IPS DF 19.7 (cell line): Measurements from ENCODE around the gene ASPHD2.
A peak's percentile ranks its signal among the peaks of the same experiment; 100 is the strongest.

Experiments used
- DNase-seq: peaks from one replicate; pipeline ENCODE4 v3.0.0-alpha.2; 2013; ENCODE audit warnings: low read depth, low spot score

Gene ASPHD2

DNA sequence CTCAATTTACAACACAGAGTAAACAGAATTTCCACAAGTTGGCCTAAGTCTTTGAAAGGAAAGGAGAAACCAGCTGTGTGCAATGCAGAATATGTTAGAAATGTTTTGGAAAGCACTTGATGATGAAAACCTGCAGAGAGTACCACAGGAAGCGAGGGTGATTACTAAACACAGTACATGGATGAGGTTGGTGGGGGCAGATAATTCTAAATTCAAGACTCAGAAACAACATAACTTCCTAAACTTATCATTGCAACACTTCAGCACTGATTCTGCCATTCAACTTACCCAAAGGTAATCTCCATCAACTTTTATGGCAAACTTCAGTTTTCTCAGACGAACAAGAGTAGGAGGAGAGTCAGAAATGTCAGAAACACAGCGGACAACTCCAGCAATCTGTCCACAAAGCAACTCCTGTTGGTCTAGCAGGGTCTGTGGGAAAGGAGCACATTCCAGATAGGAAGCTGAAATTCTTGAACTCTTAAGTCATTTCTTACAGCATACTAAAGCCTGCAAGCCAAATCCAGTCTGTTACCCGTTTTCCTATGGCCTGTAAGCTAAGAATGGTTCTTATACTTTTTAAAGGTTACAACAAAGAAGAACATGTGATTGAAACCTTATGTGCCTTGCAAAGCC is 47.8 kb downstream of the ASPHD2 start:
- DNase-seq: no peak

DNA sequence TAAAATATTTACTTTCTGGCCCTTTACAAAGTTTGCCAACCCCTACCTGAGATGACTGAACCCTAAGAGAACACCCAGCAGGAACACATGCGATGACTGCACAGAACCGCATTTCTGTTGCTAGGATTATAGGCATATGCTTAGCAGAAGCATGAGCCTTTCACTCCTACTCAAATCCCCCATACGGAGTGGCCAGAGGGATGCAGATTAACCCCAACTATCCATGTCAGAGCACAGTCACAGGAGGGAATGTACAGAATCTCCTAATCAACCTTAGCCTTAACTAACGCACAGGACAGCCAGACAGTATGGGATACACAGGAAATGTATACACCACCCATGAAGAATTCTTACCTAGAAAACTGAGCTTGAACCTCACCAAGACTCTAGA is 48.3 kb downstream of the ASPHD2 start:
- DNase-seq: no peak

DNA sequence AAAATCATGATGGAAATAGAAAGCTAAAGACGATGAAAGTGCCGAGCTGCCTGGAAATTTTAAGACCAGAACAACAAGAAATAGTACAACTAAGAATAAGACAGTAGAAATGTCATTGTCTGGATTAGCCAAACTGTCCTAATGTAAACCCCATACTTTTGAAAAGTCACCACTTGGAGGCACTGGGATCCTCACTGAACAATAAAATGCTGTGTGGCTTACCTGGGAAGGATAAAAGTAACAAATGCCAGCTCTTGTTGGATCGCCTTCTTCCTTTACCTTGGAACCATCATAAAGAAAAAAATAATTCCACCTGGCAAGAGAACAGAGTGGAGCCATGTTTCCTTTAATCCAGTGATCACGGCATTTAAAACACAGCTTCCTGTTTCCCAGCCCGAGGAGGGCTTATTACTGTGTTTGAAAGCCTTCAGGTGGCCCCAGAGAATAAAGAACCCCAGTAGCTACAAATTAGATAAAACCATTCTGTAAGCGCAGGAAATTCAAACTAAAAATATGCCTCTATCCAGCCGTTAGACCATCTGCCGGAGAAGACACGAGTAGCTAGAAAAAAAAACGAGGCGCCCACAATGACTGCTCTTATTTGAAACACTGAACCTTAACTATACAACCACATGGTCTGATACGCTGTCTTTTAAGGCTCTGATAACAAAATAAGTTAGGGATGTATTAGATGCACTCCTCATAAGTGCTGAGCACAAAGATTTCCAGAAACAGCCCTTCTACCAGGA is 50.2 kb downstream of the ASPHD2 start:
- DNase-seq: no peak

DNA sequence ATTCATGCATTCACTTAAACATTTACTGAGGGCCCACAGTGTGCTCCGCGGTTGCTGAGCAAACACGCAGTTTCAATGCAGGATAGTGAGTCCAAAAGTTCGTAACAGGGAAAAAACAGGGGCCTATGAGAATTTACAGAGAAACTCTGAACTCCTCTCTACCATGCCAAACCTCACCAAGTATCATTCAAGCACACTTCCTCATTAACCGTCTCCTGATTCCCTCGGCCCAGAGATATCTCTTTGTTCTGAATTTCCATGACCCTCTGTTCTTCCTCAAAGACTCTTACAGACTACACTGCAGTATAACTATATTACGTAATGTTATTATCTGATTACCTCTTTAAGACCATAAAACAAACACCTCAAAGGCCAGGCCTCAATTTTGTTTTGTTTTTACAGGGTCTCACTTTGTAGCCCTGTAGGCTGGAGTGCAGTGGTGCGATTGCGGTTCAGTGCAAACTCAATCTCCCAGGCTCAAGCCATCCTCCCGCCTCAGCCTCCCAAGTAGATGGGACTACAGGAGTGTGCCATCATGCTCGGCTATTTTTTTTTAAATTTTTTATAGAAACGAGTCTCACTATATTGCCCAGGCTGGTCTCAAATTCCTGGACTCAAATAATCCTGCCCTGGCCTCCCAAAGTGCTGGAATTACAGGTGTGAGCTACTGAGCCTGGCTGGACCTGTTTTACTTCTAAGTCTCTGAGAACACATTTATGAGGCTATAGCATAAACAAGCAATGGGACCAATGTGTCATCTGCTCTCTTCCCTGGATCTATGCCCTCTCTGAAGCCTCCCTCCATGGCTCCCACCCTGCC is 50.9 kb downstream of the ASPHD2 start:
- no peak for DNase-seq

DNA sequence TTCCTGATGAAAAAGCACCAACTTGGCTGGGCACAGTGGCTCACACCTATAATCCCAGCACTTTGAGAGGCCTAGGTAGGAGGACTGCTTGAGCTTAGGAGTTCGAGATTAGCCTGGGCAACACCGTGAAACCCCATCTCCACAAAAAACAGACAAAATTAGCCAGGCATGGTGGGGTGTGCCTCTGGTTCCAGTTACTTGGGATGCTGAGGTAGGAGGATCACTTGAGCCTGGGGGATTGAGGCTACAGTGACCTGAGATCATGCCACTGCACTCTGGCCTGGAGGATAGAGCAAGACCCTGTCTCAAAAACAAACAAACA is 51.5 kb downstream of the ASPHD2 start:
- DNase-seq: no peak

DNA sequence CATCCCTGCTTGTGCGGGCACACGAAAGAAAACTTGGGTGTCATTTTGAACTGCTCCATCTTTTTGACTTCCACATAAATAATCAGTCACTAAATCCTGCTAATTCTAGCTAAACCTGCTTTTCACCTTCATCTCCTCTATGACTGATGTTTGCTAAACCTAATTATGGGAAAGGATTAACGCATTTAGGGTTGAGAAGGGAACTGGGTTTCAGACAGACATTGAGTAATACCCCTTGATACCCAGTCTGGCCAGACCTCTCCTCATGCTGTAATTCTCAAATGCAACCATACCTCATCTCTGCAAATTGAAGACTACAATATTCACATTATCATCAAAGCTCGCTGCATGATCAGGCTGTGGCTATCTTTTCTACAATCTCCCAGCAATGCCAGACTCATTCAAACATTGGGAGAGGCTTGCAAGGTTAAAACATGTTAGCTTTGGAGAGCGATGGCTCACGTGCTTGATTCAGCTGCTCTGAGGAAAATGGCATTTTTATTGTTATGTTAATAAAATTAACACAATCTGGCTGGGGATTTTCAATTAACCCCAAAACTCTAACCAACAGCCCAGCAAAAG is 52.1 kb downstream of the ASPHD2 start:
- DNase-seq: no peak

DNA sequence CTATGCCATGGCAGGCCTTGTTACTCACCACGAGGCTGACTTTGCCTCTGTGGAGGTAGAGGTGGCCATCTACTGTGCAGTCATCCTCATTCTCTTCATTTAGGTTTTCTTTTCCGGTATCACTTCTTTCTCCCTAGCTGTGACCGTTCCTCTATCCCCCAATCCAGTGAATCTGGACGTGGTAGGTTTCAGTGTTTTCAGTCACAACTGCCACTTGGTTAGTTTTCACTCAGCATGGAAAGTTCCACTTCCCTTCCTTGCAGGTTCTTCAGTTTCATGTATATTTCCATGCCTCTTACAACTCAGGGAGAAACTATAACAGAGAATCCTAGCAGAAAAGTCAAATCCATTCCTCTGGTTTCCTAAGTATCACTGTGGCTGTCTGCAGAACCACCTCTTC is 52.6 kb downstream of the ASPHD2 start:
- DNase-seq: no peak

DNA sequence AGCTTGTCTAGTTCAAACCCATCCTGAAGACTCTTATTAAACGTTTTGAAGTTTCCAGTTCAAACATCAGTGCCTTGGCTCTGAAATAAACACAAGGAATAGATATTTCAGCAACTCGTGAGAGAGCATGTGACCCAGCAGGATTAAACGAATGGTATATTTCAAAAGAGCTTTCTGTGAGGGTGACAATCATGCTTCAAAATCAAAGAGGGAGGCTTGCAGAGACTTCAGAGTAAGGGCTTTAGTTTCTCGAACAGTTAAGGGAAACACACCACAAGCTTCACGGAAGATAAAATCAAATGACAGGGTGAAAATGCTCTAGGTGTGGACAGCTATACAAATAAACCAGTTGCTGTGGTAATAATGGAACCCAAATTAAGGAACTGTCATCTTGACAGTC is 53.1 kb downstream of the ASPHD2 start:
- no peak for DNase-seq

DNA sequence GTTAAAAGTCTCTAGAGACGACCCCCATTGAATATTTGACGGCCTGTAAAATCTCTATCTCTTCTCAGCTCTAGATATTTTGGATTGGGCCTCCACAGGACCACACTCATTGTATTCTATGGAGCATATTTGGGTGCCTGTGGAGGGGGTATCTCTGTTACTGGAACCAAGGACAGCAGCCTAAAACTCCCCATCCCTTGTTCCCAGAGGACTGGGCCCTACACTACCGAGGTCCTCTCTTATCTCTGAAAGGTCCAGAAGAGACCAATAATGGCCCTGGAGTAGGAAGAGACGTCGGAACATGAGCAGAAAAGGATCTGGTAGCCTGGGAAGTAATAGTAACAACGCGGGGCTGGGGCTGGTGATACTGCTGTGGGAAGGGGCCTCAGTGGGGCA is 54.0 kb downstream of the ASPHD2 start:
- no peak for DNase-seq

DNA sequence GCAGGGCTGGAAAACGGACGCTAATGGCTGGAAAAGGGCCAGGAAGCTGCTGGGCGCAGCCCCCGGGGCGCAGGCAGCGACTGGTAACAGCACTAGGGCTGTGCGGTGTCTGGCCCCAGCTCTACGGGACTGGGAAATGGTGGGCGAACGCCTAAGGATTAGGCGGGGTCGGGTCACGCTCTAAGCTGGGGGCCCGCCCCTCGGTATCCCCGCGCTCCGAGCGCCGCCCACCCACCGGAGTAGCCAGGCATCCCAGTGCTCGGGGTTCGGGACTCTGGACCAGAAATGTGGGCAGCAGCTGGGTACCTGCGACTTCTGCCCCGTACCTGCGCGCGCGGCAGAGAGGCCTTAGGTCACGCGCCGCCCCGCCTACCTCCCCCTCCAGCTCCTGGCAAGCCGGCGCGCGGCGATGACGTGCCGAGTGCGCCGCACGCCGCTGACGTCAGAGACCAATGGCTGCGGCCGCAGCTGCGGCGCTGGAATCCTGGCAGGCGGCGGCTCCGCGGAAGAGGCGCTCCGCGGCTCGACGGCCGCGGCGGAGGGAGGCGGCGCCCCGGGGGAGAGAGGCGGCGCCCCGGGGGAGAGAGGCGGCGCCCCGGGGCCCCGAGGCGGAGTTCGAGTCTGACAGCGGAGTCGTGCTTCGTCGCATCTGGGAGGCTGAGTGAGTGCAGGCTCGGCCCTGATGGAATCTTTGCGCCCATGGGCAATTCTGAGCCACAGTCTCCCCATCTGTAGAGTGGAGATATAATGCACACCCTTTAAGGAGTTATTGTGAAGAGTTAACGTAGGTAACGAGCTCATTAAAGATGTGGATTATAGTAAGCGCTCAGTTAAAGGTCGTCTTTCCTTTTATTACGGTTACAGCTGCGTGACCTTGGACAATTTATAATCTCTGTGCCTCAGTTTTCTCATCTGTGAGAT is 54.6 kb downstream of the ASPHD2 start, which contains the start of the genes HPS4 and SRRD:
HPS4 (minus strand) TSS at position 345 of the 921 bp plus-strand sequence. CDS start 2,021 bp downstream, outside the sequence.
SRRD (plus strand) TSS at position 439 of the 921 bp plus-strand sequence; CDS start at position 453, 14 bp downstream.
- DNase-seq: peak; percentile 45

DNA sequence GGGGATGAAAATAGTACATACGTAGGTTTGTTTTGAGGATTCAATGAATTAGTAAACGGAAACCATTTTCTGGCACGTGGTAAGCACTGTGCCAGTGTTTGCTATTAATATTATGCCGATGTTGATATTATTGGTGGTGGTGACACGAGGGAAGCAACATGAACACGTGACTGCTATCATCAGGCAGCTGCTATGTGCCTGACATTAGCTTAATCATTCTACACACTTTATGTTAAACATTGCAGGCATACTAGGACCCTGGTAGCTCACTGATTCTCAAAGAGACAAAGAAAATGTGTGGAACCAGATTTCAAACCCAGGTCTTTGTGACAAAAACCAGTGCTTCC is 55.3 kb downstream of the ASPHD2 start:
- DNase-seq: no peak

DNA sequence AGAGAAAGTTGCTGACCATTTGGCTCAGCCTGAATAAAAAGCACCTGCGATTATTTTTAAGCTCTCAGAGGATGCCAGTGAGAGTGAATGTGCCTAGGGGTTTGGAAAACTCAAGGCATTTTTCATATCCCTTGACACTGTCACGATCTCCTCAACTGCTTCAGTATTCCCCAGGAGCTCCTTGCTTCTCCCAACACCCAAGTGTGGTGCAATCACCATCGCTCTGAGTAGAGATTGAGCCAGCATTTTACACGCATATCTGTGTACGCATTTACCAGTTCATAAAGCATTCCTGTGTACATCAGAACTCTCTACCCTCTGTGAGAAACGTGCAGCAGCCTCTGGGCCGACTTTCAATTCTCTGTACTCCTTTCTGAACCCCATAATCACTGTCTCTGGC is 56.0 kb downstream of the ASPHD2 start:
- DNase-seq: no peak

DNA sequence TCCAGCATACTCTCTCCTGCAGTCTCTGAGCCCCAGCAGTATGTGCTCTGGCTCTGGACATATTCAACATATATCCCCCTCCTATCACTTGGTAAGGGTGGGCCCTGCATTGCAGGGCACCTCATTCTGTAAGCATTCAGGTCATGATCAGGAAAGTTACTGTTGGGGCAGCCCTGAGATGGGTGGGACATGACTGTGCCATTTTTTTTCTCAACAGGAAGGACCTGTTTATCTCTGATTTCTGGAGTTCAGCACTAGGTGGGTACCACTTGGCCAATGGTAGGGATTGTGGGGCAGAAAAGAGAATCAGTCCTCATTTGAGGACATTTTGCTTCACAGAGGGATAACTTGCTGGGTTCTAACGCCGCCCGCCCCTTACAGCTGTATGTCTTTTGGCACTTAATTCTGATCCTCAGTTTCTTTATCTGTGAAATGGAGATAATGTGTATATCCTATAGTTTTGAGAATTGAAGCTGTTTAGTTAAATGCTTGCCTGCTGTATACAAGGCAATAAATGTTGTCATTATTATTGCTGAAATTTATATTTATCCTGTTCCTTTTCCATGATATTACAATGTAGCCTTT is 56.8 kb downstream of the ASPHD2 start:
- DNase-seq: no peak

DNA sequence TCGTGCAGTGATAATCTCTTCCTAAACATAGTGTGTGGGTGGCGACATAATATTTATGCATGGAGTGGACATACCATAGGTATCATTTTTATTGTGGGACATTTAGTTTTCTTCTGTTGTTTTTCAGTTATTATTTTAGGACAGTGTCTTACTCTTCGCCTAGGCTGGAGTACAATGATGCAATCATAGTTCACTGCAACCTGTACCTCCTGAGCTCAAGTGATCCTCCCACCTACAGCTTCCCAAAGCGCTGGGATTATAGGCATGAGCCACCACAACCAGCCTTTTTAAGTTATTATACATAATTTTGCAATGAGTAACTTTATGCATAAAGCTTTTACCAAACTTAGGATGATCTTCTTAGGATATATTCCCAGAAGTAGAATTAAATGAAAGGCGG is 57.3 kb downstream of the ASPHD2 start:
- no peak for DNase-seq

DNA sequence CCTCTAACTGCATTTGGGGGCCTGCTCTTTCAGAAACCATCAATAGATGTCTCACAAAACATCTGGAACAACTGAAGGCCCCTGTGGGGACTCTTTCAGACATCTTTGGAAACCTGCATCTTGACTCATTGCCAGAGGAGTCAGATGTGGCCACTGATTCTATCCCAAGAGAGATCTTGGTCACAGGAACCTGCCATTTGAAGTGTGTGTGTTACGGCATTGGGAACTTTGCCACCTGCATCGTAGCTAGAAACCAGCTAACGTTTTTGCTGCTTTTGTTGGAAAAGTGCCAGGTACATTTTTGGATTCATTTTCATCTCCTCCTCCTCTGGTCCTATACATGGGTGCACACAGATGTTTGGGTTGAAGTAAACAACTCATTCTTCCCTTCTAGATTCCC is 58.9 kb downstream of the ASPHD2 start:
- no peak for DNase-seq

DNA sequence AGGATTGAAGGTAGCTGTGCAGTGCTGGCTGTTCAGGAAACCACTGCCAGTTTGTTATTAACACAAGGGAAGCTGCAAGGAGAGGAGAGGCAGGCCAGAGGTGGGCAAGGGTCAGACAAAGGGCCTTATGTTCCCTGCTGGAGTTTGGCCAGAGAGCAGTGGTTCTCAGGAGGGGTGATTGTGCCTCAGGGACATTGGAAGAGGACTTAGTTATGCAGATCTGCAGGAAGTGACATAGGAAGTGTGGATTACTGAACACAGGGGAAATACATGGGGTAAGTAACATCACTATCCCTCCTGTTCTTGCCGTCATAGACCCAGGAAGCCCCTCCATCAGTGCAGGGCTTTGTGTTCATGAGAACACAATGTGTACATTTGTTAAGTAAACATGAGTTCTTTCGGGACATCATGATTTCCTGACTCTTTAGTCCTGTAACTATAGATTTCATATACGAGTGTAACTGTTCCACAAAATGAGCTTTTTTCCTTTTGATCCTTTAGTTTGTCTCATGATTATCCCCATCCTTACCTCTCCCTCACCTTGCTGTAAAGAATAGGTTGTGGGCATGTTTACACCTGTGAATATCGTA is 60.5 kb downstream of the ASPHD2 start:
- no peak for DNase-seq

DNA sequence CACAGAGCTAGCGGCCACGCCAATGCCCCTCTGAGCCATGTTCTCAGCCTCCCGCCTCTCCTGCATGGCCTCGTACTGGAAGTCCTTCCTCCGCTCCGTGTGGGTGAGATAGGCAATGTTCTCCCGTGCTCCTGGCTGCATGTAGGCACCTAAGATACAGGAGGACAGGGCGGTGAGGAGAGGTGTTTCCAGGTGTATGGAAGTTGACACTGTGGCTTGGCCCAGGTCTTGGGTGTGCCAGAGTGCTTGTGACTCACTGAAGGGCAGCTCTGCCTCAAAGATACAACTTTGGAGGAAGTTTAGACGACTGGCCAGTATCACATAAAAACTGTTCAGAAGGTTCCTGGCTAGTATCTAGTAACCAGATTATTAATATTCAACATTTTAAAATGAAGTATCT is 63.2 kb downstream of the ASPHD2 start:
- no peak for DNase-seq

DNA sequence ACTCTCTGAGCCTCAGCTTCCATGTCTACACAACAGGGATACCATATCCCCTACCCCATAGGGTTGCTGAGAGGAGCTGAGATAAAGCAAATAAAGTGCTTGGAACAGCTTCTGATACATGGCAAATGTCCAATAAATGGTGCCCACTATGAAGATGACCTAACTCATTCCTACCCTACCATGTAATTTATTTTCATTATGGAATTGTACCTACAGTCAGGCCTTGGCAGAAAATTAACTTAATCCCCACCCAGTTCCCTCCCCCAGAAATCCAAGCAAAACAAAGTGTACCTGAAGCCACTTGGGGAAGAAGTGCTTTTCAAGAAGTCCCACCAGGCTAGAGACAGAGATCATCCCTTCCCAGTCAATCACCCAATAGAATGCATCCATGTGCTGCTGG is 65.4 kb downstream of the ASPHD2 start:
- no peak for DNase-seq
